Adipose tissue (tissue), 3 donors: Measurements from ENCODE around the gene HAPLN2. TPM values are rescaled to one million over a fixed set of nuclear protein-coding genes. Genes with fewer than 3 reads are reported as not detected.

ENCODE experiments used
- H3K27ac ChIP-seq: one replicate; pipeline ENCODE4 v1.5.1; 2013; ENCODE audit warnings: low read depth, low read length
- WGBS, 3 donors: extraction: QIAGEN DNeasy Blood & Tissue Kit; methylation state at CpG; one replicate each; pipeline ENCODE4 v1.1.7; 2013; 5-methylcytosine and 5-hydroxymethylcytosine counted together
- polyA plus RNA-seq, 3 donors: library from polyadenylated mRNA; stranded (reverse); fragments of 200-250 nt; gene quantifications; one replicate each; pipeline ENCODE4 v1.2.3, GENCODE V29; 2013
- donor health status: healthy with polysubstance abuse.
- donor health status: Bipolar disorder and iron deficiency.
- donor health status: healthy.

HAPLN2 gene
- polyA plus RNA-seq, 3 donors: 0.24 to 1.6 (median 0.28) TPM

DNA sequence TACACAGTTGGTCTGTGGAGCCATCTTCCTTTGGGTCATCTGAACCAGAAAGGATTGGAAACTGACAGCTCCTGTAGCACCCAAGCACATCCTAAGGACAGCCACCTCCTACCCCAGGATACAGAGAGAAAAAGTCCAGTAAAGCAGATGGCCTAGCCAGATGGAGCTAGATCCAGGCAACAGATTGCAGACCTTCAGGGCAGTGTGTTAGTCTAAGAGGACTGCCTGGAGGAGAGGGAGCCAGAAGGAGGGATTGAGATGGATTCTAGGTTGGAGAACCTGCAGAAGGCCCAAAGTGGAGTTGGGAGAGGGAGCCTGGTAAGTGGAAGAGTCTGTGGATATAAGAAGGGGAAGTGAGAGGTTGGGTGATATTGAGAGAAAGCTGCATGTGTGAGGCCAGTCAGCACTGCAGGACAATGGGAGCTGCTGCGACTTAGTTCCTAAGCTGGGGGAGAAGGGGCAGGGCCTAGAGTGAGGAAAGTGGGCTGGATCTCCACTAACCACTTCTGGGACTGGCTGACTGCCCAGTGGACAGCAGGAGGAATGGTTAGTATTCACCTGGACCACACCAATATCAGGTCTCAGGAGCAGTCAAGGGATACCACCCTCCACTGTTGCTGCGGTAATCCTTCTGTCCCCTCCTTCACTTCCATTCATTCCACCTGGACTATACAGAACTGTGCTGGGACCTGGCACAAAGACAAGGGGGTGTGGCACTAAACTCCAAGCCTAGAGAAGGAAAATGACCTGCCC lies 36.1 kb downstream of the HAPLN2 start:
- H3K27ac ChIP-seq: no peak overlapping the region
- 58 to 63% (median 62%) methylated on average over 2 of the region's 2 CpGs for WGBS, 3 donors

DNA sequence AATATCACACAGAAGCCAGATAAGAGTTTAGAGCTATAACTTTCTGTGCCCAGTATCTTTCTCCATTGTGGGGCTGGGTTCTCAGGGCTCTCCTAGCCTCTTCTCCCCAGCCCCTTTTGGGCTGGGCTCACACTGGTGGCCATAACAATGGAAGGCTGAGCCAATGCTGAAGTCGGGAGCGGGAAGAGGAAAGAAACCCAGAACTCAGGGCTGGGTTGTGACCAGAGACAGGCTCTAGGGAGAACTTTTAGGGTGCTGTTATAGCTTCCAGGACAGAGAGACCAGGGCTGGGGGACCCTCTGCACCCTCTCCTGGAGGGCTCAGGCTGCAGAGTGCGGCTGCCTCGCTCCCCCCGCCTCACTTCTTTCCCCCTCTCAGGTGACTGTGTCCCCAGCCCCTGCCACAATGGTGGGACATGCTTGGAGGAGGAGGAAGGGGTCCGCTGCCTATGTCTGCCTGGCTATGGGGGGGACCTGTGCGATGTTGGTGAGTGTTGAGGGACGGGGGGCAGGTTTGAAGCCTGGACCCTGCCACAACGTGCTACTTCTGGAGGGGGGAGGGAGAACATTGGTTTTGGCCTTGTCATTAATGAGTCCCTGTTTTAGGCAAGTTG lies 36.8 kb downstream of the HAPLN2 start:
- no peak overlapping the region for H3K27ac ChIP-seq
- 52 to 66% (median 65%) methylated on average over 9 of the region's 9 CpGs for WGBS, 3 donors

DNA sequence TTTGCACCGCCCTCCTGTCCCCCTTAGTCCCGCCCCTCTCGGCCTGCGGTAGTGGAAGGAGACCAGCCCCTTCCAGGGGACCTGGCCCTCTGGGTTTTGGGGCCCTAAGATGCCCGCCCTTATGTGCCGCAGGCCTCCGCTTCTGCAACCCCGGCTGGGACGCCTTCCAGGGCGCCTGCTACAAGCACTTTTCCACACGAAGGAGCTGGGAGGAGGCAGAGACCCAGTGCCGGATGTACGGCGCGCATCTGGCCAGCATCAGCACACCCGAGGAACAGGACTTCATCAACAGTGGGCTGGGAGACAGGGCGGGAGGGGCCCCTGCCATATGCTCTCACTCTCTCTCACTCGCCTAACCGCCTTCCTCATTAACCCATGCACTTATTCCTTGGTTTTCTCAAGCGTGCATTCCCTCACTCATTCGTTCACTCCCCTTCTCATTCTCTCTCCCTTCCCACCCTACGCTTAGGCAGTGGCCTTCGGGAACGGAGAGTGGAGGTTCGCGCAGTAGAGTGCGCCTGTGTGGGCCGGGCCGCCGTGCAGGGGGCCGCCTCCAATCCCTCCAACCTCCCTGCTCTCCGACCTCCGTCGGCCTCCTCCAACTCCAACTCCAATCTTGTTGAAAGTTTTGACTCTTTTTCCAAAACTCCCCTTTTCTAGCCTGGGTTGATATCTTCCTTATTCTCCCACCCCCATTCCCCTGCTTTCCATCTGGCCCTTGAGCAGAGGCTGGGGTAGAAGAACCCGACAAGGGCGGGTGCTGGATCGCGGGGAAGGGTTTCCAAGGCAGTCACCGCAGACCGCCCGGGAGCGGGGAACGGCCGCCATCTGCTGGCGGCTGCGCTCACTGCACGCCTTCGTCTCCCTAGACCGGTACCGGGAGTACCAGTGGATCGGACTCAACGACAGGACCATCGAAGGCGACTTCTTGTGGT lies 37.9 kb downstream of the HAPLN2 start:
- 1 to 2% (median 2%) methylated on average over 48 to 54 of the region's 54 CpGs for WGBS, 3 donors

DNA sequence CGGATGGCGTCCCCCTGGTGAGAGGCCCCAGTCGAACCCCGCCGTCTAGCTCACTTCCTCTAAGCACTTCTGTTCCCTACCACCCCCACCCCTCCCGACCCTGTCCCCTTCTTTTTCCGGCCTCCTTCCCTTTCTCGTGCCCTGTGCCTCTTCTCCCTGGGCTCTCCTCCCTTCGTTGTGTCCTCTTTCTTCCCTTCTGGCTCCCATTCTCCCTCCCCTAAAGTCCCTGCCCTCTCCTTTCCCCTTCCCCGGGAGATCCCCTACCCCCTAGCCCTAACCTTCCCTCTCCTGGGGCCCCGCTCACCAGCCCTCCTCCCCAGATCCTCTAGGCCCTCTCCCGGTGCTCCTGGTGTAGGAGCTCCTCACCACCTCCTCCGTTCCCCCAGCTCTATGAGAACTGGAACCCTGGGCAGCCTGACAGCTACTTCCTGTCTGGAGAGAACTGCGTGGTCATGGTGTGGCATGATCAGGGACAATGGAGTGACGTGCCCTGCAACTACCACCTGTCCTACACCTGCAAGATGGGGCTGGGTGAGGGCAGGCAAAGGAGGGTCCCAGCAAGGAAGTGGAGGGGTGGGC lies 38.6 kb downstream of the HAPLN2 start:
- no peak overlapping the region for H3K27ac ChIP-seq
- WGBS, 3 donors: 10 to 14% (median 11%) methylated on average over 15 of the region's 15 CpGs

More for the DNA sequence above, 37.9 kb downstream of the HAPLN2 start:
- H3K27ac ChIP-seq: no peak overlapping the region

DNA sequence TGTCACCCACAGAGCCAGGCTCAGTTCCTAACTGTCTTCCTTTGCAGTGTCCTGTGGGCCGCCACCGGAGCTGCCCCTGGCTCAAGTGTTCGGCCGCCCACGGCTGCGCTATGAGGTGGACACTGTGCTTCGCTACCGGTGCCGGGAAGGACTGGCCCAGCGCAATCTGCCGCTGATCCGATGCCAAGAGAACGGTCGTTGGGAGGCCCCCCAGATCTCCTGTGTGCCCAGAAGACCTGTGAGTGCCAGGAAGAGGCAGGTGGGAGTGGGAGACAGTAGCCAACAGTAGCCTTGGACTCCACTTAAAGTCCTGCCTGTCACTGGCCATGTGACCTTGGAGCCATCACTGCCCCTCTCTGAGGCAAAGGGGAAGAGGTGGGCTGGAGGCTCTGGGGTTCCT lies 39.3 kb downstream of the HAPLN2 start:
- H3K27ac ChIP-seq: no peak overlapping the region
- WGBS, 3 donors: 81 to 88% (median 83%) methylated on average over 14 of the region's 14 CpGs

DNA sequence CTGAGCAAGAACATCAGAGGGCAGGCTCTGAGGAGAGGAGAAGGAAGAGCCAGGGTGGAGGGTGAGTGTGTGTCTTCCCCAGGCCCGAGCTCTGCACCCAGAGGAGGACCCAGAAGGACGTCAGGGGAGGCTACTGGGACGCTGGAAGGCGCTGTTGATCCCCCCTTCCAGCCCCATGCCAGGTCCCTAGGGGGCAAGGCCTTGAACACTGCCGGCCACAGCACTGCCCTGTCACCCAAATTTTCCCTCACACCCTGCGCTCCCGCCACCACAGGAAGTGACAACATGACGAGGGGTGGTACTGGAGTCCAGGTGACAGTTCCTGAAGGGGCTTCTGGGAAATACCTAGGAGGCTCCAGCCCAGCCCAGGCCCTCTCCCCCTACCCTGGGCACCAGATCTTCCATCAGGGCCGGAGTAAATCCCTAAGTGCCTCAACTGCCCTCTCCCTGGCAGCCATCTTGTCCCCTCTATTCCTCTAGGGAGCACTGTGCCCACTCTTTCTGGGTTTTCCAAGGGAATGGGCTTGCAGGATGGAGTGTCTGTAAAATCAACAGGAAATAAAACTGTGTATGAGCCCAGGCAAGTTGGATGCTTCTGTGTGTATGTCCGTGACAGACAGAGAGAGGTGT lies 39.8 kb downstream of the HAPLN2 start:
- H3K27ac ChIP-seq: no peak overlapping the region
- 68 to 73% (median 73%) methylated on average over 10 of the region's 10 CpGs for WGBS, 3 donors

DNA sequence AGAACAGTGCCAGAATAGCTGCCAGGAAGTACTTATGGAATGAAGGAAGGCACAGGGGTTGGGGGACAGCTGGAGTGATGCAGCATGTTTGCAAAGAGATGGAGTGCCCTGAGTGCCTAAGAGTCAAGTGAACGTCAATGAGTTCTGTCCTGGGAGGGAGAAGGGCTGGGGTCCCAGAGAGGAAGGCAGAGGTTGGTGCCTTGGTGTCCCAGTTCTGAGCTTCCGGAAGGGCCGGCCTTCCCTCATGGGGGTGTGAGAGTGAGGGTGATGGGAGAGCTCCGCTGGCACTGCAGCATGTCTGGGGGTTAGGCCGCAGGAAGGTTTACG lies 40.4 kb downstream of the HAPLN2 start:
- WGBS, 3 donors: 19 to 31% (median 25%) methylated on average over 6 of the region's 6 CpGs
- H3K27ac ChIP-seq: no peak overlapping the region

DNA sequence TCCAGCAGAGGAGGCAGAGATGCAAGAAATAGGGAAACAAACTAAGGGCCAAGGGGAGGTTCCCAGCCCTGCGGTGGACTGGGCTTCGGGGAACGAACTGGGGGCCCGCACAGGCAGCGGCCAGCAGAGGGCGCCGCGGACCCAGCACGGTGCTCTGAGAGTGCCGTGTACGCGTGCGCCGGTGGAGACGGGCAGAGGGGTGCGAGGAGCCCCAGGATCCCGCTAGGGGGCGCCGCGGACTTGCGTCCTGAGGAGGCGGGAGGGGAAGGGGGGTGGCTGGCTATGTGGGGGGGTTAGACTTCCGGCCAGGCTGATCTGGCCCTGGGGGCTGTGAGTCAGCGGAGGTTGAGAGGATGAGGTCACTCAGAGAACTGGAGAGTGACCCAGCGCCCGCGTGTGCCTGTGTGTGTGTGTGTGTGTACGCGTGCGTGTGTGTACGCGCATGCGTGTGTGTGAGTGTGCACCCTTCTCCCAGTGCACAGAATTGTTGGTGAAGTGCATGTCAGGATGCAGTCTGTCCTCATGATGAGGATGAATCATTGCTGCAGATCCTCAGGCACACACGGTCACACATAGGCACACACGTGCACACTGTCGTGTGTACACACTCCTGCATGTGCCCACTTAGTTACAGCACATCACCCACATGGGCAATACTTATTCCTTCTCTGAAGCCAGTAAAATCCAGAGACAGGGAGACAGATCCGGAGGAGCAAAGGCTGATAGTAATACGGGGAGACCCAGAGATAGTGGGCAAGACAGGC lies 41.0 kb downstream of the HAPLN2 start:
- 14 to 18% (median 14%) methylated on average over 34 to 38 of the region's 38 CpGs for WGBS, 3 donors
- no peak overlapping the region for H3K27ac ChIP-seq

DNA sequence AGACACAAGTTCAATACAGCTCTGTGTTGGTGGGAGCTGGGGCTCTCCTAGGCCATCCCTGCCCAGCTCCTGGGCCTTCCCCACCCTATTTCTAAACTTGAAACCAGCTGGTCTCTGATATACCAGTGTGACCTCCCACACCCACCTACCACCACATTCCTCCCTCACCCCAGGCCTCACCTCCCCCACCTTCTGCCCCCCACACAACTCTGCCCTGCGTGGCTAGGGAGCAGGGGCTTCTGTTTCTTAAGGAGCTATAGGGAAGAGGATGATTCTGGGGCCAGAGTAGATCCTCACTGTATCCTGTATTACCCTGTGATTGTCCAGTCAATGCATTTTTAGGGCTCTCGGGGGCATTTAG lies 41.5 kb downstream of the HAPLN2 start:
- 54 to 73% (median 57%) methylated on average over 2 of the region's 2 CpGs for WGBS, 3 donors
- no peak overlapping the region for H3K27ac ChIP-seq

DNA sequence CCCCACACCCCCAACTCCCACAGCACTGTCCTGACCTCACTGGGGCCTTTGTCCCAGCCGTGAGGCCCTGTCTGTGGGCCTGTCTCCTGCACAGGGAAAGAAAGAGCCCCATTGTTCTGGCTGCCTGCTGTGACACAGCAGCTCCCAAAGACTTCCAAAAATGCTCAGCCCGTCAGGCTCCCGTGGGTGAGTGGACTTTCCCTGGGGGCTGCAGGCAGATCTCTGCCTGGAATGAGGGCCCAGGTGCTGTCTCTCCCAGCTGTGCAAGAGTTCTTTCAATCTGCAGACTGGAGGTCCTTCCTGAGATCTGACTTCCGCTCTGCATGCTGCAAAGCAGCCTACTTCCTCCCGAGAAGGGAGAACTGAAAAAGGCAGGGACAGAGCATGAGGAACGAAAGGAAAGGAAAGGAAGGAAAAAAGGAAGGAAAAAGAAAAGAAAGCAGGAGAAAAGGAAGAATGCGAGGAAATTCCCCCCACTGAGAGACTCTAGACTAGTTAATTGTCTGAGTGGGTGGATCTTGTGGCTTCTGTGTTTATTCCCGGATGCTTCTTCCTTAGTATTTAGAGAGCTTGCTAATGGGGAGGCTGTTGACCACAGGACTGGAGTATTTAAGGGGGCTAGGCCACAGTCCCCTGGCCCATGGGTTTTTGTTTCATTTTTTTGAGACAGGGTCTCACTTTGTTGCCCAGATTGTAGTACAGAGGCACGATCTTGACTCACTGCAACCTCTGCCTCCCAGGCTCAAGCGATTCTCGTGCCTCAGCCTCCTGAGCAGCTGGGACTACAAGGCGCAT lies 43.0 kb downstream of the HAPLN2 start:
- WGBS, 3 donors: 43 to 73% (median 48%) methylated on average over 11 to 12 of the region's 12 CpGs
- no peak overlapping the region for H3K27ac ChIP-seq

DNA sequence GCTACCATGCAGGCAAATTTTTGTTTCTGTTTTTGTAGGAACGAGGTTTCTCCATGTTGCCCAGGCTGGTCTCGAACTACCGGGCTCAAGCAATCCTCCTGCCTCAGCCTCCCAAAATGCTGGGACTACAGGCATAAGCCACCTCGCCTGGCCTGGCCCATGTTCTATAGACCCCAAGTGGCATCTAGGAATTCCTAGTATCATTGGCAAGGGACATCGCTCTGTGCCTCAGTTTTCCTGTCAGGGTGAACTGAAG lies 43.5 kb downstream of the HAPLN2 start:
- H3K27ac ChIP-seq: no peak overlapping the region
- 73 to 85% (median 73%) methylated on average over 5 of the region's 5 CpGs for WGBS, 3 donors

DNA sequence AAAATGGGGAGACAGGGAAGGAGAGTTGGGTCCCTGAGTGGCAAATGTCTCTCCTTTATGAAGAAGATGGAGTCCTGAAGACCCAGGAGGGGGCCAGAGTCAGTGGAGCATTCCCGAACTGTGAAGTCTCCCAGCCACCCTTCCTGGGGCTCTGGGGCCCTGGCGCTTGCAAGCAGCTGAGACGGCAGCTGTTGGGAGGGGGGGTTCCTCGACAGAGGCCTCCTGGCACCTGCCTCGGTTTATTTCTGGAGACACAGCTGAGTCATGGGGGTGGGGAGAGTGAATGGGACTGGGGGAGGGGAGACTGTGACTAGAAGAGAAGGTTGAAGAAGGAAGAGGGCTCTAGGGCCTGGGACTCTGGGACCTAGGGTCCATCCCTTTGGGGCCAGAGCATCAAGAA lies 44.0 kb downstream of the HAPLN2 start:
- 30 to 58% (median 31%) methylated on average over 5 of the region's 5 CpGs for WGBS, 3 donors
- no peak overlapping the region for H3K27ac ChIP-seq

DNA sequence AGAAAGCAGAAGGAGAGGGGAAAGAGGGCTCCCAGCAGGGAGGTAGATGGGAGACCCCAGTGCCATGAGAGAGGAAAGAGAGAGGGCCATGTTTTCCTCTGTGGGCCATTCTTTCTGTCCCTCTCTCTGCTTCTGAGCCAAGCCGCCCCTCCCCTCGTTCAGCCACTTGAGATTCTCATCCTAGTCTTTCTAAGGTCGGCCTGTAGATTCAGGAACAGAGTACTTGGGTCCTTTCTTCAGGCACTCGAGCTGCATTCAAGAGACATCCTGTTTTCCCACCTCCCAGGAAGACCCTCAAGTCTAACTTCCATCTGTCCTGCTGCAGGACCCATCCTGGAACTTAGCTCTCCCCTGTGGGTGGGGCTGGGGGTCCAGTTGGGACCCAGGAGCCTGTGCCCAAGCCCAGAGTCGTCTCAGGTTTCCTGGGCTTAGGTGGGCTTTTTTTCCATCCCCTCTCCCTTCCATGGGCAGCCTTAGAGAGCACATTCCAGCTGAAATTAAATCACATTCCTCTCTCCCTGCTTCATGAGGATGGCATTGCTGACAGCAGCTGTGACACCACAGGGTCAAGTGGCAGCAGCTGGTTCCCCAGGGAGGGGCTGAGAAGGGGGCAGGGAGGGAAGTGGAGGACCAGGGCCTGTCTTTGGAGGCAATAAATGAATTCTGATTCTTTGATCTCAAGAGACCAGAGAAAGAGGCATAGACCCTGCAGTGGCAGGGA lies 45.0 kb downstream of the HAPLN2 start:
- WGBS, 3 donors: 58 to 64% (median 62%) methylated on average over 5 of the region's 5 CpGs

DNA sequence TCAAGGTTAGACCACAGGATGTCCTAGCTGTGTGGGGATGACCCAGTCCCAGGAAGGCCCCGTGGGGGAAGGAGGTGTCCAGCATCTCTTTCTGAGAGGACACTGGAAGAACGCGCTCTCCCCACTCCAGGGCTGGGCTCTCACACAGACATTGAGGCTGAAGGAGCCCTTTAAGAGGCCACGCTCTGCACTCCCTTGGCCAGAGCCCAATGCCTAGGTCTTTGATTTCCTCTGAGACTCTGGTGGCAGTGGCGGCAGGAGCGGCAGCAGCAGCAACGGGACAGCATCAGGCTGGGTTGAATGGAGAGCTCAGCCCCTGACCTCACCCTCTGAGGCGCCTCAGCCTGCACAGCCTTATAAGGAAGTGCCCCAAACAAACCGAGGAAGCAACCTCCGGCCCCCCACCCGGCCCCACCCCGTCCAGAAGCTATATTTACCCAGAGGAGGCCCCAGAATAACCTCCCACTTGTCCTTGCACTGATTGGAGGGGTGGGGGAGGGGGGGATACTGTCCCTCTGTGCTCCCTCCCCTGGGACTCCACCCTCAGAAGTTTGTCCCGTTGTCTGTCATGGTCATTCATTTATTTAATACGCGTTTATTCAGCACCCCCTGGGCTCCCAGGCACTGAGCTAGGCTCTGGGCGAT lies 45.7 kb downstream of the HAPLN2 start:
- H3K27ac ChIP-seq: no peak overlapping the region
- WGBS, 3 donors: 25 to 34% (median 33%) methylated on average over 16 of the region's 16 CpGs

More for the DNA sequence above, 45.0 kb downstream of the HAPLN2 start:
- no peak overlapping the region for H3K27ac ChIP-seq

DNA sequence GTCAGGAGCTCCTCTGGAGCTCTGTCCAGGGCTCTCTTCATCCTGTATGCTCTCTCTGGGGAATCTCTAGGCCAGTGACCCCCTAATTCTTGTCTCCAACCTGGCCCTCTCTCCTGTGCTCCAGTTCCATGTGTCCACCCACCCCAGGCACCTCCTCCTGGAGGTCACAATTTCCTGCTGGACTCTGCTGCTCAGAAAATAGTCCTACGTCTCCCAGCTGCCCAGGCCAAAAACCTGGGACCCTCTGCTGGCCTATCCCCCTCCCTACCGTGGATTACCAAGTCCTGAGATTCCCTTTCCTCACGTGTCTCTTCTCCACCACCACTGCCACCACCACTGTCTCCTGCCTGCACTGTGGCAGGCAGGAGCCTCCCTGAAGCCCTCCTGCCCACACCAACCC lies 46.3 kb downstream of the HAPLN2 start:
- no peak overlapping the region for H3K27ac ChIP-seq
- WGBS, 3 donors: 41 to 73% (median 61%) methylated on average over 3 of the region's 3 CpGs

DNA sequence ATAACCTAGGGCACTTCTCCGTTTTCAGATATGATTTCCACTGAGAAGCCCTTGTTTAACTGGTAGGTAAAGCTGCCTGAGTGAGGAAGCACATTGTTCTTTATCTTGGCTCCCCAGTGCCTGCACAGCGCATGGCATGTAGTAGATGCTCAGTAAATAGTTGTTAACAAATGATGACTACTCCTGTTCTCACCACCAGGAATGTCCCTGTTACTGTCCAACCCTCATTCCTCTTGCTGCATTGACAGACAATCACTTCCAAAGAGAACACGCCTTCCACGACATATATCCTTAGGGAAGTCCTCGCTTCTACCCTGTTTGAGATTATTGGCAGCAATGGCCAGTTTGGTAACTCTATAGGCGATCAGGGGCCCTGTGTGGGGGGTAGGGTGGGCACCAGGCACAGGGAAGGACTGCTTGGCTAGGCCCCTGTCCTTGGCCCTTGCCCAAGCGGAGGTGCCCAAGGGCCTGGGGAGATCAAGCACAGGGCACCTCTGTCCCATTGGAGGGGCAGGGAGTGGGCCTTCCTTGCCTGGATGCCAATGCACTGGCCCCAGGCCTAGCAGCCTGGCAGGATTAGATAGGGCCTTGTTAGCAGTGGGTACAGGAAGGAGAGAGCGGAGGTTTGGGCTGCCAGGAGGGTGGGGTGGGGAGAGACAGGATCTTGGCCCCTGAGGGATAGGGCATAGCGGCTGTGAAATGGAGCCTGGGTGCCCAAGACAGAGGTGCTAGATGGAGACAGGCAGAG lies 47.8 kb downstream of the HAPLN2 start:
- H3K27ac ChIP-seq: peak overlapping the region; percentile 8
- 69 to 84% (median 79%) methylated on average over 9 of the region's 9 CpGs for WGBS, 3 donors
